ENCODE data around the gene PTGER3.

DNA sequence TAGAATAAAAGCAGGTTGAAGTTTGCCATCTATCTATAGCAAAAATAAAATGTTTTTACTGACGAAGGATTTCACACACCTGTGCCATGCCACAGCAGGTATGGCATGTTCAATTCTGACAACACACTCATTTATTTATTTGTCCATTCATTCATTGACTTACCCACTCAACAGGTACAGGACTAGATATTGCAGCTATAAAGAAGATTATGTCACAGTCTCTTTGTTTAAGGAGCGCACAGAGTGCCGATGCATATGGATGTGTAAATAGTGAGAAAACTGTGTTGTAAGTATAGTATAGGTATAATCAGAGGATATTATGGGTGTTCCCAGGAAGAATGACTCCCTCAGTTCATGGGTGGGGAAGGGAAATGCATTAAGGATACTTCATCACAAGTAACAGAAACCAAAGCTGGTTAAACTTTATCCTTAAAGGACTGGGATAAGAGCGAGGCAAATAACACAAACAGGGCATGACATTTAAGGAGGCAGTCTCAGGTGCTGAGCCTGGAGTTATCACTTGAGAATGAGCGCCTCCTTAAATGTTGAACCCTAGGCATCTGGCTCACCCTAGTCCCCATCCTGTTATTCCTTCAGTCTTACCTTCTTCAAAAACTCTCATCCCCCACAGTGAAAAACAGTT lies 41.1 kb upstream of the PTGER3 start:
- no peak for TF ChIP-seq CTCF (IDR thresholded peaks at IDR 0.05)
- TF ChIP-seq POLR2A (IDR thresholded peaks at IDR 0.05): no peak
- no peak for TF ChIP-seq EP300 (IDR thresholded peaks at IDR 0.05)
- TF ChIP-seq POLR2AphosphoS5 (IDR thresholded peaks at IDR 0.05): no peak

All from upper lobe of left lung (tissue), 4 donors.